ENCODE measurements around the gene MCM10. TPM values are rescaled to one million over a fixed set of nuclear protein-coding genes. Genes with fewer than 3 reads are reported as not detected.

MCM10 gene
- total and polyA plus RNA-seq, 9 of the 15 experiments (the other 6 are each of a cell fraction or from before 2014, with no cell fraction given), result 10.4 to 68.1 (median 48.0) TPM

DNA sequence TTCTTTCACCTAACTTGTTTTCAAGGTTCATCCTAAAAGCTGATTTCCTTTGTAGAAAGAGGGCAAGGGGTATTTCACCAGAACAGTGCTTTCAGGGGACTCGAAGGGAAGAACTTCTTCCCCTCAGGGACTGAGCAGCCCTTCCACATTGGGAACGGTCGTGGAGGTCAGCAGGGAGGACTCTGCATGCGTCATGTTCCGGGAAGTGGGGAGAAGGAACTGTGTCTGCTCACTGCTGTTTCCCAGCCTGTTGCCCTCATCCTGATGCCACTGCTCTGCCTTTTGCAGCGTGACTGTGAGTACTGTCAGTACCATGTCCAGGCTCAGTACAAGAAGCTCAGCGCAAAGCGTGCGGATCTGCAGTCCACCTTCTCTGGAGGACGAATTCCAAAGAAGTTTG is 27.2 kb downstream of the MCM10 start:
- Histone ChIP-seq H3K27ac (ENCODE audit: extremely low read depth, low read depth, low read length) (no peak overlapping the region), H3K79me2 (ENCODE audit: control insufficient read depth, insufficient read depth, low read length) (no peaks in the 10 kb centered on the region), H4K20me1 (replicated peaks; ENCODE audit: control insufficient read depth, insufficient read depth, low read length) (no peaks in the 10 kb centered on the region), H3K9me1 (ENCODE audit: control insufficient read depth, insufficient read depth, low read length) (no peaks in the 10 kb centered on the region), H3K9ac (ENCODE audit: insufficient read depth in 1 of 2, low read depth in 2 of 2, low read length in 2 of 2) (no peak overlapping the region), H3K4me3 (no peak overlapping the region), H3K4me1 (replicated peaks in 1 of 2; ENCODE audit: control insufficient read depth in 2 of 2, insufficient read depth in 2 of 2, low read length in 2 of 2) (no peaks in the 10 kb centered on the region), H3K36me3 (ENCODE audit: control insufficient read depth, insufficient read depth, low read length) (peaks cover 100% of the 10 kb centered on the region), H3K4me2 (ENCODE audit: insufficient read depth, low read length) (no peak overlapping the region), H2AFZ (ENCODE audit: low read depth, low read length) (no peak overlapping the region), H3K27me3 (ENCODE audit: control insufficient read depth in 2 of 2, insufficient read depth in 2 of 2, low read length in 2 of 2) (no peaks in the 10 kb centered on the region), H3K9me3 (replicated peaks; ENCODE audit: control insufficient read depth, insufficient read depth, low read depth, low read length) (no peaks in the 10 kb centered on the region)
- DNase-seq (ENCODE audit: extremely low read depth in 1 of 4, low spot score in 3 of 4) (no peak), ATAC-seq (no peak), FAIRE-seq (no peak)
- intact Hi-C loops (cut with micrococcal nuclease), result no loop called here
- CTCF ChIA-PET (ENCODE audit: low intra/inter-chr PET ratio), result no interaction called here
- WGBS (ENCODE audit: insufficient coverage, low coverage, missing lambda C conversion rate), result 95% methylated on average over 10 of the region's 10 CpGs
- POLR2A ChIA-PET, result interaction anchor here (1.0 to 2.0 kb wide), 2 partner anchors 9 to 11 kb away, joined by 5 read pairs; no protein-coding TSS in a partner anchor
- no TSS peak for BruUV-seq (replicated peaks)
- in situ Hi-C loops (cut with MboI), result no loop called here
- TF ChIP-seq RHOXF2B (CRISPR knock-in tag; conservative IDR thresholded peaks at IDR 0.05) (no peak), POLR2G (IDR thresholded peaks at IDR 0.05; ENCODE audit: low read depth, low read length) (no peak), PRPF4 (IDR thresholded peaks at IDR 0.05; ENCODE audit: insufficient read depth, low read depth, low read length, poor library complexity, severe bottlenecking) (no peak), ZNF23 (CRISPR knock-in tag; IDR thresholded peaks at IDR 0.05) (no peak), FOXJ2 (tag; IDR thresholded peaks at IDR 0.05) (no peak), MCM2 (IDR thresholded peaks at IDR 0.05; ENCODE audit: low read depth) (no peak), RBM34 (IDR thresholded peaks at IDR 0.05; ENCODE audit: borderline replicate concordance, insufficient read depth, low read length) (no peak), ZNF644 (tag; IDR thresholded peaks at IDR 0.05; ENCODE audit: low read depth) (no peak), ZKSCAN8 (CRISPR knock-in tag; IDR thresholded peaks at IDR 0.05) (no peak), POU5F1 (IDR thresholded peaks at IDR 0.05; ENCODE audit: borderline replicate concordance, low read depth, low read length, partially characterized antibody) (no peak), ZNF347 (CRISPR knock-in tag; IDR thresholded peaks at IDR 0.05; ENCODE audit: low read depth) (no peak), CBX3 (IDR thresholded peaks at IDR 0.05; ENCODE audit: borderline replicate concordance in 1 of 2, low read length in 2 of 2) (no peak)
- TF ChIP-seq, protein P1, sequence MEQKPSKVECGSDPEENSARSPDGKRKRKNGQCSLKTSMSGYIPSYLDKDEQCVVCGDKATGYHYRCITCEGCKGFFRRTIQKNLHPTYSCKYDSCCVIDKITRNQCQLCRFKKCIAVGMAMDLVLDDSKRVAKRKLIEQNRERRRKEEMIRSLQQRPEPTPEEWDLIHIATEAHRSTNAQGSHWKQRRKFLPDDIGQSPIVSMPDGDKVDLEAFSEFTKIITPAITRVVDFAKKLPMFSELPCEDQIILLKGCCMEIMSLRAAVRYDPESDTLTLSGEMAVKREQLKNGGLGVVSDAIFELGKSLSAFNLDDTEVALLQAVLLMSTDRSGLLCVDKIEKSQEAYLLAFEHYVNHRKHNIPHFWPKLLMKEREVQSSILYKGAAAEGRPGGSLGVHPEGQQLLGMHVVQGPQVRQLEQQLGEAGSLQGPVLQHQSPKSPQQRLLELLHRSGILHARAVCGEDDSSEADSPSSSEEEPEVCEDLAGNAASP (IDR thresholded peaks at IDR 0.05), result no peak
- TF ChIP-seq, protein P2, sequence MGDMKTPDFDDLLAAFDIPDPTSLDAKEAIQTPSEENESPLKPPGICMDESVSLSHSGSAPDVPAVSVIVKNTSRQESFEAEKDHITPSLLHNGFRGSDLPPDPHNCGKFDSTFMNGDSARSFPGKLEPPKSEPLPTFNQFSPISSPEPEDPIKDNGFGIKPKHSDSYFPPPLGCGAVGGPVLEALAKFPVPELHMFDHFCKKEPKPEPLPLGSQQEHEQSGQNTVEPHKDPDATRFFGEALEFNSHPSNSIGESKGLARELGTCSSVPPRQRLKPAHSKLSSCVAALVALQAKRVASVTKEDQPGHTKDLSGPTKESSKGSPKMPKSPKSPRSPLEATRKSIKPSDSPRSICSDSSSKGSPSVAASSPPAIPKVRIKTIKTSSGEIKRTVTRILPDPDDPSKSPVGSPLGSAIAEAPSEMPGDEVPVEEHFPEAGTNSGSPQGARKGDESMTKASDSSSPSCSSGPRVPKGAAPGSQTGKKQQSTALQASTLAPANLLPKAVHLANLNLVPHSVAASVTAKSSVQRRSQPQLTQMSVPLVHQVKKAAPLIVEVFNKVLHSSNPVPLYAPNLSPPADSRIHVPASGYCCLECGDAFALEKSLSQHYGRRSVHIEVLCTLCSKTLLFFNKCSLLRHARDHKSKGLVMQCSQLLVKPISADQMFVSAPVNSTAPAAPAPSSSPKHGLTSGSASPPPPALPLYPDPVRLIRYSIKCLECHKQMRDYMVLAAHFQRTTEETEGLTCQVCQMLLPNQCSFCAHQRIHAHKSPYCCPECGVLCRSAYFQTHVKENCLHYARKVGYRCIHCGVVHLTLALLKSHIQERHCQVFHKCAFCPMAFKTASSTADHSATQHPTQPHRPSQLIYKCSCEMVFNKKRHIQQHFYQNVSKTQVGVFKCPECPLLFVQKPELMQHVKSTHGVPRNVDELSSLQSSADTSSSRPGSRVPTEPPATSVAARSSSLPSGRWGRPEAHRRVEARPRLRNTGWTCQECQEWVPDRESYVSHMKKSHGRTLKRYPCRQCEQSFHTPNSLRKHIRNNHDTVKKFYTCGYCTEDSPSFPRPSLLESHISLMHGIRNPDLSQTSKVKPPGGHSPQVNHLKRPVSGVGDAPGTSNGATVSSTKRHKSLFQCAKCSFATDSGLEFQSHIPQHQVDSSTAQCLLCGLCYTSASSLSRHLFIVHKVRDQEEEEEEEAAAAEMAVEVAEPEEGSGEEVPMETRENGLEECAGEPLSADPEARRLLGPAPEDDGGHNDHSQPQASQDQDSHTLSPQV (IDR thresholded peaks at IDR 0.05), result no peak
- TF ChIP-seq, protein P3, sequence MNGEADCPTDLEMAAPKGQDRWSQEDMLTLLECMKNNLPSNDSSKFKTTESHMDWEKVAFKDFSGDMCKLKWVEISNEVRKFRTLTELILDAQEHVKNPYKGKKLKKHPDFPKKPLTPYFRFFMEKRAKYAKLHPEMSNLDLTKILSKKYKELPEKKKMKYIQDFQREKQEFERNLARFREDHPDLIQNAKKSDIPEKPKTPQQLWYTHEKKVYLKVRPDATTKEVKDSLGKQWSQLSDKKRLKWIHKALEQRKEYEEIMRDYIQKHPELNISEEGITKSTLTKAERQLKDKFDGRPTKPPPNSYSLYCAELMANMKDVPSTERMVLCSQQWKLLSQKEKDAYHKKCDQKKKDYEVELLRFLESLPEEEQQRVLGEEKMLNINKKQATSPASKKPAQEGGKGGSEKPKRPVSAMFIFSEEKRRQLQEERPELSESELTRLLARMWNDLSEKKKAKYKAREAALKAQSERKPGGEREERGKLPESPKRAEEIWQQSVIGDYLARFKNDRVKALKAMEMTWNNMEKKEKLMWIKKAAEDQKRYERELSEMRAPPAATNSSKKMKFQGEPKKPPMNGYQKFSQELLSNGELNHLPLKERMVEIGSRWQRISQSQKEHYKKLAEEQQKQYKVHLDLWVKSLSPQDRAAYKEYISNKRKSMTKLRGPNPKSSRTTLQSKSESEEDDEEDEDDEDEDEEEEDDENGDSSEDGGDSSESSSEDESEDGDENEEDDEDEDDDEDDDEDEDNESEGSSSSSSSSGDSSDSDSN (IDR thresholded peaks at IDR 0.05; ENCODE audit: borderline replicate concordance in 1 of 2, low read depth in 2 of 2, low read length in 2 of 2), result no peak

Data from K562 (cell line).